Measurements from ENCODE around the gene GGA1.
A peak's percentile ranks its signal among the peaks of the same experiment; 100 is the strongest.

Gene GGA1

DNA sequence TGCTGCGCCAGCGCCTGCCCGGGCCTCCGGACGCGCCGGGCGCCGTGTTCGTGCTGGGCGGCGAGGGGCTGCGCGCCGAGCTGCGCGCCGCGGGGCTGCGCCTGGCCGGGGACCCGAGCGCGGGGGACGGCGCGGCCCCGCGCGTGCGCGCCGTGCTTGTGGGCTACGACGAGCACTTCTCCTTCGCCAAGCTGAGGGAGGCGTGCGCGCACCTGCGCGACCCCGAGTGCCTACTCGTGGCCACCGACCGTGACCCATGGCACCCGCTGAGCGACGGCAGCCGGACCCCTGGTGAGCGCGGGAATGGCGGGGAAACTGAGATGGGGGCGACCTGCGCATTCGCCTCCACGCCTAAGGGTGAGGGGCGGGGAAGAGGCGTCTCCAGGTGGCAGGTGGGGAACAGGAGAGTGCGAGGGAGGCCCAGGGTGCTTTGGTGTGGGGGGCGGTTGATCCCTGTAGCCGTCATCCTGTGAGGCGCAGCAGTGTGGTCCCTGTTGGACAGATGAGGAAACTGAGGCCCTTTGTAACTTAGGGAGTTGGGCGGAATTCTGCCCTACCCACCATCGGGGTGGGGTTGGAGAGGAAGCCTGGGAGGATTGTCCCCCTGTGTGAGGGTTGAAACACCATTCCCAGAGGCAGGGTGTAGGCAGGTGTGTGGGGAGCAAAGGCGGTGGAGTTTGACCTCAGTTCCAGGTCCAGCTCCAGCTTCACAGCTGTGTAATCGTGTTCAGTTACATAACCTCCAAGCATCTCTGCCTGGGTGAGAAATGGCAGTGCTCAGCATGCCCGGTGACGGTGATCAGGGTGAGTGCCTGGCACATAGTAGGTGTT, 50.6 kb downstream of the GGA1 start:
- H3K27ac Mint-ChIP-seq, result peak overlapping the region; percentile 63
- peaks cover 12% of the 10 kb centered on the region for H3K36me3 Mint-ChIP-seq (ENCODE audit: low read depth)
- no peaks in the 10 kb centered on the region for H3K27me3 Mint-ChIP-seq
- no peaks in the 10 kb centered on the region for H3K9me3 Mint-ChIP-seq
- peak overlapping the region; percentile 89 for H3K4me3 Mint-ChIP-seq
- H3K4me1 Mint-ChIP-seq (ENCODE audit: low read depth), result peaks cover 41% of the 10 kb centered on the region

DNA sequence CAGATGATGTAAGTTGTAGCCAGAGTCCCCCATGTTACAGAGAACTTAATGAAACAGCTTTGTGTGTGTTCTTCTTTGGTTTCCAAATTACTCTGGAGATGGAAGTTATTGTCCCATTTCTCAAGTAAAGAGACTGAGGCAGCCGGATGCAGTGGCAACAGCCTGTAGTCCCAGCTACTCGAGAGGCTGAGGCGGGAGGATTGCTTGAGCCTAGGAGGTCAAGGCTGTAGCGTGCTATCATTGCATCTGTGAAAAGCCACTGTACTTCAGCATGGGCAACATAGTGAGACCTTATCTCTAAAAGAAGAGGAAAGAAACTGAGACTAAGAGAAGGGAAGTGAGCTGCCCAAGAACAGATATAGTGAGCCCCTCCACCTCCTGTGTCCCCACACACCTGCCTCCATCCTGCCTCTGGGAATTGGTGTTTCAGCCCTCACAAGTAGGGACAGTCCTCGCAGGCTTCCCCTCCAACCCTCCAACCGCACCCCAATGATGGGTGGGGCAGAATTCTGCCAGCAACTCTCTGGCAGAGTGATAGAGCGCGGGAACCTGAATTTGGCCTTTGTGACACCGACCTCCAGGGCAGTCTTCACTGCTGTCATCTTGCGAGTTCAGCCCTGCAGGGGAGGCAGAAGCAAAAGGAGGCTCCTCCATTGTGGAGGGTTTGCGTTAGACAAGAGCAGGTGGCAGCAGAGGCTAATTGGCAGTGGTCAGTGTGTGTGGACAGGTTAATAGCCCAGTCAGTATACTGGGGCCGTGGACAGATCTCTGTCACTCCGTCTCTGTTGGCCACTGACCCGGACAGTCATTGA, 51.5 kb downstream of the GGA1 start:
- peak overlapping the region; percentile 63 for H3K27ac Mint-ChIP-seq
- H3K36me3 Mint-ChIP-seq (ENCODE audit: low read depth), result peaks cover 12% of the 10 kb centered on the region
- H3K27me3 Mint-ChIP-seq, result no peaks in the 10 kb centered on the region
- H3K4me3 Mint-ChIP-seq, result peak overlapping the region; percentile 89
- peaks cover 41% of the 10 kb centered on the region for H3K4me1 Mint-ChIP-seq (ENCODE audit: low read depth)
- no peaks in the 10 kb centered on the region for H3K9me3 Mint-ChIP-seq

- Mint-ChIP-seq H3K36me3 (ENCODE audit: low read depth) (peaks cover 15% of the 10 kb centered on the region), H3K9me3 (no peaks in the 10 kb centered on the region), H3K27ac (no peak overlapping the region), H3K4me1 (ENCODE audit: low read depth) (peaks cover 41% of the 10 kb centered on the region), H3K4me3 (peak overlapping the region; percentile 89), H3K27me3 (no peaks in the 10 kb centered on the region)
These were observed 52.0 kb downstream of the GGA1 start for GRCh38 chr22:37660709-37661045.

GRCh38 chr22:37661160-37661924, 52.7 kb downstream of the GGA1 start:
- H3K9me3 Mint-ChIP-seq, result no peaks in the 10 kb centered on the region
- H3K4me1 Mint-ChIP-seq (ENCODE audit: low read depth), result peaks cover 43% of the 10 kb centered on the region
- no peaks in the 10 kb centered on the region for H3K27me3 Mint-ChIP-seq
- peaks cover 19% of the 10 kb centered on the region for H3K36me3 Mint-ChIP-seq (ENCODE audit: low read depth)
- no peak overlapping the region for H3K27ac Mint-ChIP-seq
- peak overlapping the region; percentile 9 for H3K4me3 Mint-ChIP-seq

- H3K36me3 Mint-ChIP-seq (ENCODE audit: low read depth), result peaks cover 25% of the 10 kb centered on the region
- H3K4me1 Mint-ChIP-seq (ENCODE audit: low read depth), result peaks cover 43% of the 10 kb centered on the region
These were observed 53.4 kb downstream of the GGA1 start for GRCh38 chr22:37662039-37662438.

DNA sequence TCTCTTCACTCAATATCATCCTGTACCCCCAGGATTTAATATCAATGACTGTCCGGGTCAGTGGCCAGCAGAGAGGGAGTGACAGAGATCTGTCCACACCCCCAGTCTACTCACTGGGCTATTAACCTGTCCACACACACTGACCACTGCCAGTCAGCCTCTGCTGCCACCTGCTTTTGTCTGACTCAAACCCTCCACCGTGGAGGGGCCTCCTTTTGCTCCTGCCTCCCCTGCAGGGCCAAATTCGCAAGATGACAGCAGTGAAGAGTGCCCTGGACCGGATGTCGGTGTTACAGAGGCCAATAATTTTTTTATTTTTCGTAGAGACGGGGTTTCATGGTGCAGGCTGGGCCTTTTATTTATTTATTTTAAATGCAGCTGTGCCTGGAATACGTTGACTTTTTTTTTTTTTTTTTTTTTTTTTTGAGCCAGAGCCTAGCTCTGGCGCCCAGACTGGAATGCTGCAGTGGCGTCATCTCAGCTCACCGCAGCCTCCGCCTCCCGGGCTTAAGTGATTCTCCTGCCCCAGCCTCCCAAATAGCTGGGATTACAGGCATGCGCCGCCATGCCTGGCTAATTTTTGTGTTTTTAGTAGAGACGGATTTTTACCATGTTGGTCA, 55.0 kb downstream of the GGA1 start:
- H3K27ac Mint-ChIP-seq, result no peak overlapping the region
- H3K27me3 Mint-ChIP-seq, result no peaks in the 10 kb centered on the region
- peaks cover 25% of the 10 kb centered on the region for H3K36me3 Mint-ChIP-seq (ENCODE audit: low read depth)

More at GRCh38 chr22:37662039-37662438, 53.4 kb downstream of the GGA1 start:
- Mint-ChIP-seq H3K27ac (no peak overlapping the region), H3K4me3 (no peak overlapping the region), H3K9me3 (no peaks in the 10 kb centered on the region), H3K27me3 (no peaks in the 10 kb centered on the region)

GRCh38 chr22:37664249-37665101, 55.8 kb downstream of the GGA1 start:
- peaks cover 25% of the 10 kb centered on the region for H3K36me3 Mint-ChIP-seq (ENCODE audit: low read depth)
- no peak overlapping the region for H3K4me3 Mint-ChIP-seq
- H3K27ac Mint-ChIP-seq, result no peak overlapping the region
- no peaks in the 10 kb centered on the region for H3K27me3 Mint-ChIP-seq
- peaks cover 33% of the 10 kb centered on the region for H3K4me1 Mint-ChIP-seq (ENCODE audit: low read depth)
- H3K9me3 Mint-ChIP-seq, result no peaks in the 10 kb centered on the region

More for the DNA sequence above, 55.0 kb downstream of the GGA1 start:
- H3K4me1 Mint-ChIP-seq (ENCODE audit: low read depth), result peaks cover 34% of the 10 kb centered on the region
- H3K4me3 Mint-ChIP-seq, result no peak overlapping the region
- no peaks in the 10 kb centered on the region for H3K9me3 Mint-ChIP-seq

DNA sequence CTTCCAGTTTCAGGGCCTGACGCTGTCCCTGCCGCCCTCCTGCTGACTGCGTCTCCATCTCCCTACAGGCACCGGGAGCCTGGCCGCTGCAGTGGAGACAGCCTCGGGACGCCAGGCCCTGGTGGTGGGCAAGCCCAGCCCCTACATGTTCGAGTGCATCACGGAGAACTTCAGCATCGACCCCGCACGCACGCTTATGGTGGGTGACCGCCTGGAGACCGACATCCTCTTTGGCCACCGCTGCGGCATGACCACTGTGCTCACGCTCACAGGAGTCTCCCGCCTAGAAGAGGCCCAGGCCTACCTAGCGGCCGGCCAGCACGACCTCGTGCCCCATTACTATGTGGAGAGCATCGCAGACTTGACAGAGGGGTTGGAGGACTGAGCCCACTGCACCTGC, 56.9 kb downstream of the GGA1 start:
- no peak overlapping the region for H3K27ac Mint-ChIP-seq
- peaks cover 21% of the 10 kb centered on the region for H3K36me3 Mint-ChIP-seq (ENCODE audit: low read depth)
- H3K27me3 Mint-ChIP-seq, result no peaks in the 10 kb centered on the region
- no peaks in the 10 kb centered on the region for H3K9me3 Mint-ChIP-seq
- peaks cover 27% of the 10 kb centered on the region for H3K4me1 Mint-ChIP-seq (ENCODE audit: low read depth)
- no peak overlapping the region for H3K4me3 Mint-ChIP-seq

GRCh38 chr22:37669586-37669985, 61.0 kb downstream of the GGA1 start:
- peak overlapping the region; percentile 41 for H3K27ac Mint-ChIP-seq

GRCh38 chr22:37672206-37672919, 63.7 kb downstream of the GGA1 start:
- no peaks in the 10 kb centered on the region for H3K9me3 Mint-ChIP-seq
- peak overlapping the region; percentile 26 for H3K4me3 Mint-ChIP-seq
- H3K27me3 Mint-ChIP-seq, result no peaks in the 10 kb centered on the region
- H3K27ac Mint-ChIP-seq, result peak overlapping the region; percentile 73
- peaks cover 62% of the 10 kb centered on the region for H3K4me1 Mint-ChIP-seq (ENCODE audit: low read depth)
- peaks cover 1% of the 10 kb centered on the region for H3K36me3 Mint-ChIP-seq (ENCODE audit: low read depth)

More at GRCh38 chr22:37669586-37669985, 61.0 kb downstream of the GGA1 start:
- H3K27me3 Mint-ChIP-seq, result no peaks in the 10 kb centered on the region
- H3K36me3 Mint-ChIP-seq (ENCODE audit: low read depth), result peaks cover 16% of the 10 kb centered on the region
- peaks cover 40% of the 10 kb centered on the region for H3K4me1 Mint-ChIP-seq (ENCODE audit: low read depth)
- H3K9me3 Mint-ChIP-seq, result no peaks in the 10 kb centered on the region
- H3K4me3 Mint-ChIP-seq, result no peak overlapping the region

GRCh38 chr22:37672920-37673455, 64.4 kb downstream of the GGA1 start:
- Mint-ChIP-seq H3K4me3 (peak overlapping the region; percentile 26), H3K27ac (no peak overlapping the region), H3K27me3 (no peaks in the 10 kb centered on the region), H3K36me3 (ENCODE audit: low read depth) (peaks cover 5% of the 10 kb centered on the region), H3K9me3 (no peaks in the 10 kb centered on the region), H3K4me1 (ENCODE audit: low read depth) (peaks cover 67% of the 10 kb centered on the region)

- no peaks in the 10 kb centered on the region for H3K9me3 Mint-ChIP-seq
- peaks cover 7% of the 10 kb centered on the region for H3K36me3 Mint-ChIP-seq (ENCODE audit: low read depth)
- peak overlapping the region; percentile 75 for H3K27ac Mint-ChIP-seq
- peaks cover 71% of the 10 kb centered on the region for H3K4me1 Mint-ChIP-seq (ENCODE audit: low read depth)
- peak overlapping the region; percentile 37 for H3K4me3 Mint-ChIP-seq
- no peaks in the 10 kb centered on the region for H3K27me3 Mint-ChIP-seq
These were observed 65.6 kb downstream of the GGA1 start for GRCh38 chr22:37674248-37674647.

All from stimulated activated naive CD8-positive, alpha-beta T cell treated with anti-CD3 and anti-CD28 coated beads, Interleukin-15, Interleukin-2, amounts not matched to agents 100 ng/mL and 50 ng/mL, for 24 hours (primary cell).